Nucleus accumbens (tissue), 56 donors: Measurements from ENCODE around the gene MFSD2B.
"Not testable (repeated sequence)": the region's sequence is repeated elsewhere in the genome, so short reads cannot be mapped to it uniquely, and the experiment has no call there.

Experiments used
- DNase-seq, 56 donors: peaks; one replicate each; lab custom pipeline; 2025; lab: John Stamatoyannopoulos, UW

Gene MFSD2B

GRCh38 chr2:24018241-24018640 lies 8.4 kb downstream of the MFSD2B start:
- DNase-seq: no peak

DNA sequence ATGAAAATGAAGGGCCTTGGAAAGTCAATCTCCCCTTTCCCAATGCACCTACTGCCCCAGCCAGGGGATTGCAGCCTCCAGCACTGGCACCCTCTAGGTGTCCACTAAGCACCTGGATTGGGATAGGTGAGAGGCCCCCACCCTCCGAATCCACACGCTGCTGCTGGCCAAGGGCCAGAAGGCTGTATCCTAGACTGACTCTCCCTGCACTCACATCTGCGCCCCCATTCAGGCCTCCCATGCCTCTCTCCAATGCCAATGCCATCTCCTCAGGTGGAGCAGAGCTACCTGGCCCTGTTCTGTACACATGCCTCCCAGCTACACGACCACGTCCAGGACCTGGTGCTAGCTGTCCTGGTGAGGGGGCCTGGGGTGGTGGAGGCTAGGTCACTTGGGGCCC lies 9.8 kb downstream of the MFSD2B start:
- DNase-seq: no peak

- no peak for DNase-seq
Measured at GRCh38 chr2:24020244-24020643, 10.4 kb downstream of the MFSD2B start.

GRCh38 chr2:24021122-24021998 lies 11.5 kb downstream of the MFSD2B start:
- no peak for DNase-seq

DNA sequence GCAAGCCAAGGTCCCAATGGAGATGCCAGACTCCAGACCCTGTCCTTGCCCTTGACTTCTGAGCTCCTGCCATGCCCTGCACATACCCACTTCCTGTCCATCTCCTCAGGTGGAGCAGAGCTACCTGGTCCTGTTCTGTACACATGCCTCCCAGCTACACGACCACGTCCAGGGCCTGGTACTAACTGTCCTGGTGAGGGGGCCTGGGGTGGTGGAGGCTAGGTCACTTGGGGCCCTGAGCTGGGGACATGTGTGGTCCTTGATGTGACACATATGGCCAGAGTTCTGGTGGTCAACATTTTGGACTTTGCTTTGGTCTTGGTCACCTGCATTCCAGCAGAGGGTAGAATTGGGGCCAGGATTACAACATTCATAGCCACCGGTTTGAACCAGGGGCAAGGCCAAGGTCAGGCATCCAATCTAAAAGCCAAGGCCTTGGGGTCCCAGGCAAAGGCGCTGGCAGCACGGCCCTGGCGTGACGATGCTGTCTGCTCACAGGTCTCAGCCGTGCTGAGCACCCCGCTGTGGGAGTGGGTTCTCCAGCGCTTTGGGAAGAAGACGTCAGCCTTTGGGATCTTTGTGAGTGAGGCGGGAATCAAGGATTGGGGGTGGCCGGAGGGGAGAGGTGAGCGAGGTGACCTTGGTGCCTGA lies 12.6 kb downstream of the MFSD2B start:
- DNase-seq: no peak

DNA sequence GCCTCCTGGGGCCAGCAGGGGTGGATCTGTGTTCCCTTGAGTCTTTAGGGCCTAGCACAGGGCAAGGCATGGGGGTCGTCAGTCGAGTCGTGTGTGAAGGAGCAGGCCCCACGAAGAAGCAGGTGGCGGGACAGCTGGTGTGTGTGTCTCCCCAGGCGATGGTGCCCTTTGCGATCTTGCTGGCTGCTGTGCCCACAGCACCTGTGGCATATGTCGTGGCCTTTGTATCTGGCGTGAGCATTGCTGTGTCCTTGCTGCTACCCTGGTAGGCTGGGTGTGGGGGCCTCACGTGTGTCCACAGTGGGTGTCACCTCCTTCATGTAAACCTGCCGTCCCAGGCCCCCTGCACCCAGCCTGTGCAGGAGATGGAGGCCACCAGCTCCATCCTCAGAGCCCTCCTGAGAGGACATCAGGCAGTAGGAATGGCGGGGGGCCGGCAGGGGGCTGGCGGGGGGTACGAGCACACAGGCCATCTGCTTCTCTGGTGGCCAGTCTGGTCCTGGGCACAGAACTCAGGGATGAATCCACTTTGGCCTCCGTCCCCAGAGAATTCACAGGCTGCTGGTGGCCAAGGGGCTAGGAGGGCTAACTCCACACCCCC lies 13.2 kb downstream of the MFSD2B start:
- no peak for DNase-seq

GRCh38 chr2:24024018-24024417 lies 14.1 kb downstream of the MFSD2B start:
- DNase-seq: peak in 12 of 56 donors; percentile 10 to 58 (median 23)

DNA sequence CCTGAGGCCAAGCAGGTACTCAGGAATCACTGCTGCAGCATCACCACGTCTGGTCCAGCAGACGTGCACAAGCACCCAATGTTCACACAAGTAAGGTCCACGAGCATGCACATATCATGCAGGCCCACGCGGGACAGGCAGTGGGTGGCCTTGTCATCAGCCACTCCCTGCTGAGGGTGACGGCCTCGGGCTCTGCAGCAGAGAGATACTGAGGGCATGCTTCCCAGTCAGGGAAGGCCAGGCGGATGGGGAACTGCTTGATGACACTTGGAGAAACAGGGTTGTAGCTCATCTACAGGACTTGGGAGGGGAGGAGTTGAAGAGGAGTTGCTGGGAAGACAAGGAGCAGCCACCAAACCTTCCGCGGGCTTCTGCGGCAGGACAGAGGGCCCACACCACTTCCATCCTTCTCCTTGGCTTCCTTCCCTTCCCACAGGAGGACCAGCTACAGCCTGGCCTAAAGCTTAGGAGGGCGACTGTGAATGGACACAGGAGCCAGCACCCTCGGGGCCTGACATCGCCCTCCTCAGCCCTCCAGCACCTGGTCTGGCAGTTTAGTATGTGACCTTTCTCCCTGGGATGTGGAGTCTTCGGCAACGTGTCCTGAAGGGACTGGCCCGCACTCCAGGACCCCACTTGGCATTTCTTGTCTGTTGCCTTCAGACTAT lies 15.2 kb downstream of the MFSD2B start:
- no peak for DNase-seq

DNA sequence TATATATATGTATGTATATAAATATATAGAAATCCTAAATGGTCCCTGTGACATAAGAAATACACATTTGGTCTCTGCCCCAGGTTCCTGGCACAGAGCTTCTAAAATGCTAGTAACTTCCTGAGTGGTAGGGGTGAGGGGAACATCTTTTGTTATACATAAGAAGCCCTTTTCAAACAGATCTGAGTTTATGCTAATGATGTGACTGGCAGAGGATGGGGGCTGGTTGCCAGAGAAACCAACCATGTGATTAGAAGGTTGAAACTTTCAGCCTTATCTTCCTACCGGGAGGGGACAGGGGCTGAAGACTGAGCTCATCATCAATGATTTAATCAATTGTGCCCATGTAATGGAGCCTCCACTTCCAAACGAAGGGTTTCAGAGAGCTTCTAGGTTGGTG lies 16.3 kb downstream of the MFSD2B start:
- peak in 16 of 56 donors; percentile 9 to 71 (median 27) for DNase-seq

DNA sequence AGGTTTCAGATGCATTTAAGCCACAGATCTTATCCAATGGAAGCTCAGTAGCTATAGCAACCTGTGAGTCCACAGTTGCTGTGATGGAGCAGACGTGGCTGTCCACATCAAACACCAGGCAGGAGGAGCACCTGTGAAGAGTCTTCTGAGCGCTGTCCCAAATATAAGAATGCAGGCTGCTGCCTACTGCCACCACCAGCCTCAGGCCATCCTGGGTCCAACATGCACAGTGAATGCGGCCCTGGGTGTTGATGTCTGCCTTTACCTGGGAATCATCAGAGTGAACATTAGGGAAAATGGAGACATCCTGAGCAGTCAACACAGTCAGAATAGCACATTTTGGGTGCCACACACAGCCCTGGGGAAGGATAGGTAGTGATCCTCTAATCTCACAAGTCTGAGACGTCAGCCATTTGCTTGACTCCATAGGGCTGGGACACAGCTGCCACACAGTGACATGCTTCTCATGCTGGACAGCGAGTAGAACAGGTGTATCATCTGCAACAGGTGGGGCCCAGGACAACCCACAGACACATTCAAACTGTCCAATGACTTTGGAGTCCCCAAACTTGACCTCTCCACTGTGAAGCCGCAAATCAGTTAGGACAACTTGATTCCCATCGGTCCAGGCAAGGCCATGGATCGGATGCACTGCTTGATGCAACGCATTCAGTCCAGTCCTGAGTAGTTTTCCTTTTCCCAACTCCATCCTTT lies 29.1 kb downstream of the MFSD2B start:
- DNase-seq: no peak

DNA sequence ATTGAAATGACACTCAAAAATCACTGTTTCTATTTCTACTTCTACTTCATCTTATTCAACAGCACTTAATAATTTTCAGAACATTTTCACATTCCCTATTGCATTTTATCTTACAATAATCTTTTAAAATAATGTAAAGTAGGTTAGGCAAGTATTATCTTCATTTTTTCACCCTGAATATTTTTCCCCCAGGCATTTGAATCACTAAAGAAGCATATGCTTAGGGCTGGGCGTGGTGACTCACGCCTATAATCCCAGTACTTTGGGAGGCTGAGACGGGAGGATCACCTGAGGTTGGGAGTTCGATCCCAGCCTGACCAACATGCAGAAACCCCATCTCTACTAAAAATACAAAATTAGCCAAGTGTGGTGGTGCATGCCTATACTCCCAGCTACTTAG lies 30.6 kb downstream of the MFSD2B start:
- DNase-seq: no peak

- DNase-seq: not testable (repeated sequence)
Measured at GRCh38 chr2:24043133-24043532, 33.2 kb downstream of the MFSD2B start.

DNA sequence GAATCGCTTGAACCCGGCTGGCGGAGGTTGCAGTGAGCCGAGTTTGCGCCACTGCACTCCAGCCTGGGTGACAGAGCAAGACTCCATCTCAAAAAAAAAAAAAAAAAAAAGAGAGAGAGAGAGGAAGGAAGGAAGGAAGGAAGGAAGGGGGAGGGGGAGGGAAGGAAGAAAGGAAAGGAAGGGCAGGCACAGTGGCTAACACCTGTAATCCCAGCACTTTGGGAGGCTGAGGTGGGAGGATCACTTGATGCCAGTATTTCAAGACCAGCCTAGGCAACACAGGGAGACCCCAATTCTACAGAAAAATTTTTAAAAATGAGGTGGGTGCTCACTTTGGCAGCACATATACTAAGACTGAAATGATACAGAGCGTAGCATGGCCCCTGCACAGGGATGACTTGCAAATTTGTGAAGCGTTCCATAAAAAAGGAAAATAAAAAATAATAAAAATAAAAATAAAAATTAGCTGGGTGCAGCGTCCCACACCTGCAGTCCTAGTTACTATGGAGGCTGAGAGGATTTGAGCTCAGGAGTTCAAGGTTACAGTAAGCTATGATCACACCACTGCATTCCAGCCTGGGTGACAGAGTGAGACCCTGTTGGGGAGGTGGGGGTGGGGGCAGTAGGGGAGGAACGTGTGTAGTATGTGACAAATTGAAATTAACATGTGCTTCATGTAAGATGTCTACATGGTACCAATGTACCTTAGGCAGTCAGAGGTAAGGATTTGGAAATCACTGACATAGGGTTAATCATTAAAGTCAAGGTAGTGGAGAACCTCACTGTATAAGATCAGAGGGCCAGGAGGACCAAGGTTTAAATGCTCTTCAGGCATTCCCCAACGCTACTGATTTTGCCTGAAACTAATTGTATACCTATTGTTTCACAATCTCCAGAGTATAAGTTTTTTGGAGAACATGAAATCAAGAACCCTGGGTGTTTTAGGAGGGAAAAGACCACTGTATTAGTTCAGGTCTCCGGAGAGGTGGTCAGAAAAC lies 35.9 kb downstream of the MFSD2B start:
- no peak for DNase-seq

DNA sequence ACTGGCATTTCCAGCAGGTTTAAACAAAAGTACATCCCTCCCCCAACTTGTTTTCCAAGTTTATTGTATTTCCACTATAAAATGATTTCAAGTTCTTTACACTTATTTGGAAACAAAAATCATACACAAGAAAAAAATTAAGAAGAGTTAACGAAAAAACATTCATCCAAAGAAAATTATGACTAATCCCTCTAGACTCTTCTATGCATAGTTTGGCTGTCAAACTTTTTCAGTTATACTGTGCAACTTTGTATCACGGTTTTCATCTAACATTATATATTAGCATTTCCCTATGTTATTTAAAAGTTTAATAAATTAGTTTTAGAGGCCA lies 36.7 kb downstream of the MFSD2B start:
- no peak for DNase-seq

DNA sequence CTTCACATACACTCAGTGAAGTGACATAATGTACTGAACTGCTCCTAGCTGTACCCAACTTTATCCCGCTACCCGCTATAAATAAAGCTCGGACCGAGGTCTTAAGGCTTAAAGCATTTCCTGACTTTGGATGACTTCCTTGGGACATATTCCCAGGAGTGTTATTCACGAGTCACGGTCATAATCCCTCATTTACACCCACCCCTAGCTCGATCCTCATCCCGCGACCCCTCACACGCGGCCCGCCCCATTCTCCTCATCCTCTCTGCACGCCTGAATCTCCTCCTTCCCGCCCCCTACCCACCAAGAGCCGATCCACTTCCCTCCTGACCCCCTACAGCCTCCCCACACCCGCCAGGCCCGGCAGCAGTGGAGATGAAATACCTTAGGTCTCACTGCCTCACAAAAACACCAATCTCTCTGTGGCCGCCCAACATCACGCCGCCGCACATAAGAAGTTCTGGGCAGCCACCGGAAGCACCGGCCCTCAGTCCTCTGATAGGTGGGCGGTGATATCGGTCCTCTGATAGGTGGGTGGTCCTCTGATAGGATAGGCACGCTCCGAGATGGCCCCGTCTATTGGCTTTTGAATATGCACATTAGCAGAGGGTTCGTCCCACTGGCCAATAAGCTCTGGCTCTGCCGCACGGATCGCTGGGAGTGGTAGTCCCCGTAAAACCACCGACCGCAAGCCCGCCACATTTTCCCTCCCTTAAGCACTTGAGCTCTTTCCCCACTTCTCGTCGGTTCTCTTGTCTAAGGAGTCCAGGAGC lies 37.2 kb downstream of the MFSD2B start, which contains the start of gene WDCP:
TSS of gene WDCP (minus strand) at position 462 of the 773 bp plus-strand sequence. CDS start 7,897 bp downstream, outside the sequence.
- DNase-seq: peak; percentile 46 to 99 (median 95)

DNA sequence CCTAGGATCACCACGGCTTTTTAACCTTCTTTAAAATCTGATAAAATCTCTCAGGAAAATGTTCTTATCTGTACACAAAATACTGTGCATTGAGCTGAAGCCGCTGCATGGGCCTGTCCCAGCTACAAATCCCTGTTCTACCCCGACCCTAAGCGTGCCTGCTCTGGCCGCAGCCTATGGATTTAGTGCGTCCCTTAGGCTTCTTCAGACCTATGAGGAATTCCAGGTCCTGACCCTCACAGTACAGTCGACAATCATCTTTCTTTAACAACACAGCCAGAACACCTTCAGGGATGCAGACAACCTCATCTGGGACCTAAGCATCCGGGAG lies 37.8 kb downstream of the MFSD2B start:
- DNase-seq: peak in 1 of 56 donors; percentile 47

DNA sequence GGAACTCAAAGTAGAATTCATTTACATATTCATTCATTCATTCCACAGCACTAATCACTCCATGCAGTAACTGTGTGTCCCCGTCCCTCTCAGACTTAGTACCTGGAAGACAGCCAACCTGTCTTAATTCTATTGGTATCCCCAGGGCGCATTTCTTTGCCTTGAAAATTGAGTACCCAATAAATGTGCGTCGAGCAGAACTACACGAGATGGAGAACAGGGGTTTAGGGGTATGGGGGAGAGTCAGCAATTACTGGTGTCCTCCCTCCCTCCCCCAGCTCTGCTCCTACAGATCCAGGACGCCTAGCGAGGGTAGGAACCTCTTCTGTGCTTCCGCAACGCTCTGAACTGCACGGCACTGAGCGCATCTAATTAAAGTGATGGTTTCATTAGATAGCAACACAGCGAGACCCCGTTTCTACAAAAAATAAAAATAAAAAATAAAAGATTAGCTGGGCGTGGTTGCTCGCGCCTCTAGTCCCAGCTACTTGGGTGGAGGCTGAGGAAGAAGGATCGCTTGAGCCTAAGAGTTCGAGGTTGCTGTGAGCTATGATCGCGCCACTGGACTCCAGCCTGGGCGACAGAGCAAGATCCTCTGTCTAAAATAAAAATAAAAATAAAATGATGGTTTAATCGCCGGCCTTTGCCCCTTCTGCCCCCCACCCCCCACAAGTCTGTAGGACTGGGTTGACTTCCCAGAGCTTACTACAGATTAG lies 39.0 kb downstream of the MFSD2B start:
- DNase-seq: no peak
